ENCODE measurements around the gene MTX1.

DNA sequence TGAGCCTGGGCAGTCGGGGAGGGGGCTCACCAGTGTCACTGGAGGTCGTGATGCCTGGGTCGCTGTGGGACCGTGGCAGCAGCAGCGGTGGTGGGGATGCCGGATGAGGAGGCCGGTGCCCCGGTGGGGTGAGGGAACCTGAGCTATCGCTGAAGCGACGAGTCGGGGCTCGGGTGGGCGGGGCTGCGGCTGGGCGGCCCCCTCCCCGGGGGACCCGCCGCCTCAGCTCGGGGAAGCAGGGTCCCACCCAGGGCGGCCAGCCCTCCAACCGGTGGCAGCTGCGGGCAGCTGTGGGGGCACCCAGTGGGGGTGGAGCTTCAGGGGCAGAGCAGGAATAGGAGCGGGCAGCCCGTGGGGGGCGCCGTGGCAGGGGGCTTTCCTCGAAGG lies 41.7 kb downstream of the MTX1 start:
- TF ChIP-seq, protein P1, sequence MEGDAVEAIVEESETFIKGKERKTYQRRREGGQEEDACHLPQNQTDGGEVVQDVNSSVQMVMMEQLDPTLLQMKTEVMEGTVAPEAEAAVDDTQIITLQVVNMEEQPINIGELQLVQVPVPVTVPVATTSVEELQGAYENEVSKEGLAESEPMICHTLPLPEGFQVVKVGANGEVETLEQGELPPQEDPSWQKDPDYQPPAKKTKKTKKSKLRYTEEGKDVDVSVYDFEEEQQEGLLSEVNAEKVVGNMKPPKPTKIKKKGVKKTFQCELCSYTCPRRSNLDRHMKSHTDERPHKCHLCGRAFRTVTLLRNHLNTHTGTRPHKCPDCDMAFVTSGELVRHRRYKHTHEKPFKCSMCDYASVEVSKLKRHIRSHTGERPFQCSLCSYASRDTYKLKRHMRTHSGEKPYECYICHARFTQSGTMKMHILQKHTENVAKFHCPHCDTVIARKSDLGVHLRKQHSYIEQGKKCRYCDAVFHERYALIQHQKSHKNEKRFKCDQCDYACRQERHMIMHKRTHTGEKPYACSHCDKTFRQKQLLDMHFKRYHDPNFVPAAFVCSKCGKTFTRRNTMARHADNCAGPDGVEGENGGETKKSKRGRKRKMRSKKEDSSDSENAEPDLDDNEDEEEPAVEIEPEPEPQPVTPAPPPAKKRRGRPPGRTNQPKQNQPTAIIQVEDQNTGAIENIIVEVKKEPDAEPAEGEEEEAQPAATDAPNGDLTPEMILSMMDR (conservative IDR thresholded peaks at IDR 0.05), result 0 out of 2 replicates have a peak, but pooled peaks have one; percentile 79
- TF ChIP-seq ZFX (IDR thresholded peaks at IDR 0.05), result no peak

Data from C4-2B (cell line).